H9 (cell line): ENCODE measurements around the gene TMEM156. TPM values are rescaled to one million over a fixed set of nuclear protein-coding genes. Genes with fewer than 3 reads are reported as not detected.

Experiments used
- DNase-seq: peaks from one replicate; pipeline ENCODE4 v3.0.0-alpha.2; 2017
- H2AFZ ChIP-seq: one replicate; pipeline ENCODE4 v1.6.1; 2013; ENCODE audit warnings: mild to moderate bottlenecking, low read length, control low read depth, moderate library complexity
- H2AK5ac ChIP-seq: 2 replicates; pipeline ENCODE4 v1.6.1; 2013; ENCODE audit warnings: low read length, control low read depth, mixed read lengths; ENCODE audit not compliant: insufficient read length
- H2BK120ac ChIP-seq: one replicate; pipeline ENCODE4 v1.6.1; 2013; ENCODE audit warnings: low read depth, mild to moderate bottlenecking, low read length, control low read depth, inconsistent platforms; ENCODE audit not compliant: poor library complexity, severe bottlenecking
- H2BK12ac ChIP-seq: 2 replicates; pipeline ENCODE4 v1.6.1; 2013; ENCODE audit warnings: low read length, control low read depth, mixed read lengths, low read depth; ENCODE audit not compliant: insufficient read length
- H2BK15ac ChIP-seq: 2 replicates; pipeline ENCODE4 v1.6.1; 2013; ENCODE audit warnings: low read depth, low read length, control low read depth
- H2BK20ac ChIP-seq: one replicate; pipeline ENCODE4 v1.6.1; 2013; ENCODE audit warnings: low read depth, mild to moderate bottlenecking, low read length, control low read depth, inconsistent platforms; ENCODE audit not compliant: poor library complexity, severe bottlenecking
- H2BK5ac ChIP-seq: 2 replicates; pipeline ENCODE4 v1.6.1; 2013; ENCODE audit warnings: low read length, control low read depth, mixed read lengths; ENCODE audit not compliant: insufficient read length
- H3K14ac ChIP-seq: 2 replicates; pipeline ENCODE4 v1.6.1; 2013; ENCODE audit warnings: low read length, control low read depth; ENCODE audit not compliant: insufficient read depth
- H3K18ac ChIP-seq: 2 replicates; pipeline ENCODE4 v1.6.1; 2013; ENCODE audit warnings: low read depth, mild to moderate bottlenecking, mixed read lengths, low read length, control low read depth; ENCODE audit not compliant: insufficient read length
- H3K23ac ChIP-seq: 2 replicates; pipeline ENCODE4 v1.6.1; 2013; ENCODE audit warnings: low read length, control low read depth, mixed read lengths, low read depth; ENCODE audit not compliant: insufficient read length
- H3K23me2 ChIP-seq: 2 replicates; pipeline ENCODE4 v1.6.1; 2013; ENCODE audit warnings: low read depth, mild to moderate bottlenecking, mixed read lengths, low read length, control low read depth; ENCODE audit not compliant: insufficient read length, poor library complexity, severe bottlenecking
- H3K27ac ChIP-seq: 2 replicates; pipeline ENCODE4 v1.5.1; 2013; ENCODE audit warnings: low read length, control low read depth, mixed read lengths, low read depth; ENCODE audit not compliant: insufficient read length
- H3K27me3 ChIP-seq: 2 replicates; pipeline ENCODE4 v1.6.1; 2013; ENCODE audit warnings: low read length, control low read depth, inconsistent platforms; ENCODE audit not compliant: insufficient read depth
- H3K4ac ChIP-seq: 2 replicates; pipeline ENCODE4 v1.6.1; 2013; ENCODE audit warnings: low read depth, mild to moderate bottlenecking, control low read depth, inconsistent platforms, low read length, moderate library complexity
- H3K4me1 ChIP-seq: 2 replicates; pipeline ENCODE4 v1.6.1; 2013; ENCODE audit warnings: low read length, control low read depth, inconsistent platforms; ENCODE audit not compliant: insufficient read depth
- H3K4me2 ChIP-seq: 2 replicates; pipeline ENCODE4 v1.6.1; 2013; ENCODE audit warnings: low read length, control low read depth, mixed read lengths; ENCODE audit not compliant: insufficient read length, insufficient read depth
- H3K56ac ChIP-seq: 2 replicates; pipeline ENCODE4 v1.6.1; 2013; ENCODE audit warnings: low read depth, mild to moderate bottlenecking, mixed read lengths, low read length, control low read depth; ENCODE audit not compliant: insufficient read length
- H3K79me1 ChIP-seq: 2 replicates; pipeline ENCODE4 v1.6.1; 2013; ENCODE audit warnings: low read depth, mild to moderate bottlenecking, moderate library complexity, low read length, control low read depth, inconsistent platforms; ENCODE audit not compliant: insufficient read depth, poor library complexity, severe bottlenecking
- H3K79me2 ChIP-seq: 2 replicates; pipeline ENCODE4 v1.6.1; 2013; ENCODE audit warnings: low read length, control low read depth, inconsistent platforms; ENCODE audit not compliant: insufficient read depth
- H3K9ac ChIP-seq: 2 replicates; pipeline ENCODE4 v1.6.1; 2013; ENCODE audit warnings: low read length, control low read depth, mixed read lengths; ENCODE audit not compliant: insufficient read length; ENCODE audit errors: extremely low read depth
- H3K9me3 ChIP-seq: one replicate; pipeline ENCODE4 v1.6.1; 2013; ENCODE audit warnings: low read depth, low read length, inconsistent platforms; ENCODE audit not compliant: control insufficient read depth
- H3T11ph ChIP-seq: one replicate; pipeline ENCODE4 v1.6.1; 2013; ENCODE audit warnings: mild to moderate bottlenecking, low read length, control low read depth, inconsistent platforms
- H4K20me1 ChIP-seq: one replicate; pipeline ENCODE4 v1.6.1; 2013; ENCODE audit not compliant: control insufficient read depth, insufficient read length, insufficient read depth
- H4K5ac ChIP-seq: 2 replicates; pipeline ENCODE4 v1.6.1; 2013; ENCODE audit warnings: low read depth, mild to moderate bottlenecking, mixed read lengths, low read length, control low read depth; ENCODE audit not compliant: insufficient read length
- H4K8ac ChIP-seq: replicated peaks from 2 replicates; pipeline ENCODE4 v1.6.1; 2013; ENCODE audit warnings: low read length, control low read depth, mixed read lengths, low read depth; ENCODE audit not compliant: insufficient read length
- H4K91ac ChIP-seq: 2 replicates; pipeline ENCODE4 v1.6.1; 2013; ENCODE audit warnings: low read depth, mild to moderate bottlenecking, moderate library complexity, mixed read lengths, low read length, control low read depth; ENCODE audit not compliant: insufficient read length
- H3K27ac Mint-ChIP-seq, 3 experiments: 2 replicates in 2 of 3; 3 replicates in 1 of 3; pipeline ENCODE4 v1.8.0; 2020 to 2021; ENCODE audit warnings: mixed read lengths in 3 of 3, mild to moderate bottlenecking in 1 of 3, moderate library complexity in 1 of 3
- H3K27me3 Mint-ChIP-seq: 2 replicates; pipeline ENCODE4 v1.8.0; 2021; ENCODE audit warnings: low read depth, mild to moderate bottlenecking, moderate library complexity, mixed read lengths
- H3K36me3 Mint-ChIP-seq, 3 experiments: 2 replicates in 2 of 3; 3 replicates in 1 of 3; pipeline ENCODE4 v1.8.0; 2020 to 2021; ENCODE audit warnings: low read depth in 3 of 3, mixed read lengths in 3 of 3; ENCODE audit not compliant: insufficient read depth in 1 of 3
- H3K4me1 Mint-ChIP-seq, 2 experiments: 2 replicates each; pipeline ENCODE4 v1.8.0; 2020; ENCODE audit warnings: mixed read lengths in 2 of 2
- H3K4me3 Mint-ChIP-seq, 2 experiments: 2 replicates in 1 of 2; 3 replicates in 1 of 2; pipeline ENCODE4 v1.8.0; 2020 to 2021; ENCODE audit warnings: mild to moderate bottlenecking in 2 of 2, mixed read lengths in 2 of 2, moderate library complexity in 1 of 2
- H3K9me3 Mint-ChIP-seq, 2 experiments: 2 replicates in 1 of 2; 3 replicates in 1 of 2; pipeline ENCODE4 v1.8.0; 2020; ENCODE audit warnings: mild to moderate bottlenecking in 2 of 2, mixed read lengths in 2 of 2, moderate library complexity in 1 of 2
- CTCF ChIP-seq: fragments of 200-600 bp; sonication (generic); conservative IDR thresholded peaks from 3 replicates; pipeline ENCODE4 v1.8.0; 2021; ENCODE audit warnings: antibody characterized with exemption, mild to moderate bottlenecking
- WGBS: extraction: QIAGEN DNeasy Blood & Tissue Kit; methylation state at CpG from one replicate; pipeline ENCODE4 v1.1.7; 2013; ENCODE audit warnings: missing lambda C conversion rate, low lambda C conversion rate, mixed read lengths; ENCODE audit not compliant: insufficient read length; ENCODE audit errors: extremely low coverage; 5-methylcytosine and 5-hydroxymethylcytosine counted together
- total RNA-seq: library from RNA; stranded (reverse); gene quantifications from 2 replicates; pipeline ENCODE4 v1.2.1, GENCODE V29; 2021

TMEM156 gene
- total RNA-seq, 1 experiment from 2014 or later, result not detected

DNA sequence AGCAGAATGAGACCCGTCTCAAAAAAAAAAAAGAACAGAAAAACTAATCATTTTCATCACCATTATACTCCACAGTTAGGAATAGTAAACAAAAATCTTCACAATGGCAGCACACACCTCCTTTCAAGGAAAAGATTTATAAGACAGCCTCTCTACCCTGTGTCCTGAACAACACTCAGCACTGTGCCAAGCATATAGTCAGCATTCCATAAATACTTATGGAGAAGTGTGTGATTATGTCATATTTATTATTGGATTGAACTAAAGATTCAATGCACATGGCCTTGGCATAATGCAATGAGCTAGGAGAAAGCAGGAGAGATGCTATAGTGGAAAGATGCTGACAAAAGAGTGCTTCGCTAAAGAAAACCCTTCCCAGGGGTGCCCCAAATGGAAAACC, 112.0 kb downstream of the TMEM156 start:
- Histone ChIP-seq H3K14ac (no peak overlapping the region), H3K4ac (no peak overlapping the region)

More for the DNA sequence above, 112.0 kb downstream of the TMEM156 start:
- Histone ChIP-seq H2AK5ac (no peak overlapping the region), H3T11ph (no peak overlapping the region), H3K4me1 (no peaks in the 10 kb centered on the region), H2BK15ac (no peak overlapping the region), H2BK20ac (no peak overlapping the region), H3K4me2 (no peak overlapping the region), H3K27me3 (no peaks in the 10 kb centered on the region), H3K18ac (no peak overlapping the region), H3K79me2 (no peaks in the 10 kb centered on the region), H4K91ac (no peak overlapping the region), H3K27ac (no peak overlapping the region), H3K9ac (no peak overlapping the region), H2BK12ac (no peak overlapping the region), H4K20me1 (no peaks in the 10 kb centered on the region), H3K79me1 (no peaks in the 10 kb centered on the region), H3K23me2 (no peaks in the 10 kb centered on the region), H2BK5ac (no peak overlapping the region), H3K23ac (no peak overlapping the region), H2BK120ac (no peak overlapping the region), H4K5ac (no peak overlapping the region), H2AFZ (no peak overlapping the region), H3K9me3 (no peaks in the 10 kb centered on the region), H4K8ac (no peak overlapping the region), H3K56ac (no peak overlapping the region)
- Mint-ChIP-seq H3K4me3 (no peak overlapping the region), H3K27me3 (no peaks in the 10 kb centered on the region; the same call in 1 of the 2 replicates), H3K9me3 (no peaks in the 10 kb centered on the region; a peak in 1 of 5 replicates), H3K36me3 (peaks cover 0 to 8% (median 7%) of the 10 kb centered on the region in 3 experiments; a peak in 5 of 7 replicates), H3K27ac (no peak overlapping the region), H3K4me1 (peaks cover 0 to 7% of the 10 kb centered on the region in 2 experiments; a peak in 1 of 4 replicates)
- no peak for DNase-seq
- no peak for TF ChIP-seq CTCF
- no CpG with 5 or more reads among the region's 2 CpGs for WGBS
